Fibroblast of villous mesenchyme (primary cell): Measurements from ENCODE around the gene PCSK5. TPM values are rescaled to one million over a fixed set of nuclear protein-coding genes. Genes with fewer than 3 reads are reported as not detected.

Experiments
- DNase-seq: peaks from one replicate; pipeline ENCODE4 v3.0.0-alpha.2; 2010; ENCODE audit warnings: low read depth
- H3K4me3 ChIP-seq: 2 replicates; pipeline ENCODE4 v1.5.1; 2011; ENCODE audit warnings: low read depth, mild to moderate bottlenecking, low read length
- CTCF ChIP-seq: IDR thresholded peaks from 2 replicates; pipeline ENCODE4 v1.5.1; 2012; ENCODE audit warnings: low read depth, mild to moderate bottlenecking, low read length; ENCODE audit not compliant: insufficient read depth
- total RNA-seq: library from RNA; depleted of rRNA; stranded (reverse); fragments of >200 nt; gene quantifications from 2 replicates; pipeline ENCODE4 v1.2.3, GENCODE V29; 2012

Gene PCSK5
- total RNA-seq, 1 donor, result 1.7 TPM

GRCh38 chr9:75965231-75965630 is 74.8 kb downstream of the PCSK5 start:
- no peak for TF ChIP-seq CTCF
- no peak for DNase-seq
- no peak overlapping the region for H3K4me3 ChIP-seq

GRCh38 chr9:75967556-75967955 is 77.1 kb downstream of the PCSK5 start:
- no peak for TF ChIP-seq CTCF
- no peak for DNase-seq
- no peak overlapping the region for H3K4me3 ChIP-seq

- no peak for DNase-seq
- no peak for TF ChIP-seq CTCF
- H3K4me3 ChIP-seq, result no peak overlapping the region
These were observed 83.7 kb downstream of the PCSK5 start for GRCh38 chr9:75974016-75974766.

- TF ChIP-seq CTCF, result no peak
- H3K4me3 ChIP-seq, result no peak overlapping the region
- DNase-seq, result no peak
These were observed 84.6 kb downstream of the PCSK5 start for GRCh38 chr9:75975071-75975470.

GRCh38 chr9:75976549-75976948 is 86.1 kb downstream of the PCSK5 start:
- TF ChIP-seq CTCF, result no peak
- no peak overlapping the region for H3K4me3 ChIP-seq
- no peak for DNase-seq

GRCh38 chr9:75979362-75979761 is 88.9 kb downstream of the PCSK5 start:
- H3K4me3 ChIP-seq, result no peak overlapping the region
- peak; percentile 12 for DNase-seq
- TF ChIP-seq CTCF, result peak; percentile 44
